GM18517 (cell line): ENCODE measurements around the gene GMFB.
A peak's percentile ranks its signal among the peaks of the same experiment; 100 is the strongest.

ENCODE experiments used
- ATAC-seq: cut with Tn5 transposase; IDR thresholded peaks from one replicate; pipeline ENCODE4 v1.9.1; 2021; ENCODE audit warnings: mild to moderate bottlenecking, moderate library complexity; ENCODE audit not compliant: unreplicated experiment

GMFB gene

GRCh38 chr14:54435500-54435981 lies 53.2 kb downstream of the GMFB start:
- peak; percentile 57 for ATAC-seq

- ATAC-seq = no peak
Observed at GRCh38 chr14:54428527-54428926, 60.3 kb downstream of the GMFB start.

- no peak for ATAC-seq
Observed at GRCh38 chr14:54427871-54428270, 60.9 kb downstream of the GMFB start.

DNA sequence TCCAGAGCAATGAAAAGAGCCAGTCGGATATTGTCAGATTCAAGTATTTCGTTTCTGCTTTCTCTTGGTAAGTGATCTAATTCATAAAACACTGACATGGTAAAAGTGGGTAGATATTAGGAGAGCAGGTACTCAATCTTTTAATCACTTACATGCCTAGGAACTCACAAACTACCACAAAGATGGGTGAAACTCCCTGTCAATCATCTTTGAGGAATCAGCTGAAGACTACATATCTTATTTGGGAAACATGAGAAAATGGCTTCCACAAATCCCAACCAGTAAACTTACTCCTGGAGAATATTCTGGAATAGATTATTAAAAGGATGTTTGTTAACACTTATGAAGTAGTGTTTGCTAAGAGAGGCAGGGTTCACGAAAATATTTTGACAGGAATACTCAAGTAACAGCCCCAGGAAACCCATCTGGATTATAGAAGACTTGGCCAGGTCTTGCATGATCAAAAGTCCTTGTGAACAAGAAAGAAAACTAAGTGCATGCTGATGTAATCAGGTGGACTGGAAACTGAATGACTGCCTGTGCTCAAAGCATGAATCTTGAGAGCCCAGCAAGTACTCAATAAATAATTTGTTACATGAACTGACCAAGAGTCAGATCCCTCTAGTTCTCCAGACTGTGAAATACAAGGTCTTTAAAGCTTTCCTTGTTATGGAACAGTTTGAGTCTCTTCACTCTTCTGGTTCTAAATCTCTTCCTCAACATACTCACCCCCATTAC lies 63.1 kb downstream of the GMFB start:
- ATAC-seq = no peak

GRCh38 chr14:54425068-54425467 lies 63.7 kb downstream of the GMFB start:
- no peak for ATAC-seq
